BJ (cell line): ENCODE measurements around the gene INPP5A. TPM values are rescaled to one million over a fixed set of nuclear protein-coding genes. Genes with fewer than 3 reads are reported as not detected.

ENCODE experiments used
- CTCF ChIA-PET: fragments of 350-600 bp; formaldehyde crosslinking; extraction: SDS; loops from one replicate; lab custom pipeline; 2021; ENCODE audit warnings: antibody characterized with exemption, inconsistent platforms; lab: Yijun Ruan, JAX
- POLR2A ChIA-PET: fragments of 300-600 bp; sonication (Branson Sonifier 250); formaldehyde crosslinking; extraction: SDS; loops from one replicate; lab custom pipeline; 2021; ENCODE audit warnings: antibody characterized with exemption; lab: Charles Lee
- DNase-seq: peaks from one replicate; pipeline ENCODE4 v3.0.0-alpha.2; 2011; ENCODE audit warnings: low read depth
- H3K27me3 ChIP-seq: 2 replicates; pipeline ENCODE4 v1.6.0; 2011; ENCODE audit warnings: low read length; ENCODE audit not compliant: control insufficient read depth, insufficient read depth
- H3K36me3 ChIP-seq: 2 replicates; pipeline ENCODE4 v1.5.1; 2011; ENCODE audit warnings: low read length; ENCODE audit not compliant: control insufficient read depth, insufficient read depth
- H3K4me3 ChIP-seq: 2 replicates; pipeline ENCODE4 v1.5.1; 2011; ENCODE audit warnings: low read depth, mild to moderate bottlenecking, control low read depth, low read length
- CTCF ChIP-seq: IDR thresholded peaks from 2 replicates; pipeline ENCODE4 v1.5.1; 2011; ENCODE audit warnings: low read depth, mild to moderate bottlenecking, control low read depth, inconsistent platforms, low read length, moderate library complexity; ENCODE audit not compliant: insufficient read depth
- polyA plus RNA-seq: library from polyadenylated mRNA; depleted of rRNA; stranded (reverse); fragments of >200 nt; gene quantifications from 2 replicates; pipeline ENCODE4 v1.2.3, GENCODE V29; 2011

Gene INPP5A
- polyA plus RNA-seq, 1 experiment = 60.1 TPM

- Histone ChIP-seq H3K36me3 (peaks cover 28% of the 10 kb centered on the region), H3K4me3 (no peak overlapping the region), H3K27me3 (no peaks in the 10 kb centered on the region)
- ChIA-PET POLR2A (no interaction called here), CTCF (no interaction called here)
- no peak for TF ChIP-seq CTCF
- DNase-seq = no peak
Measured at GRCh38 chr10:132754071-132754470, 216.5 kb downstream of the INPP5A start.

- TF ChIP-seq CTCF = no peak
- Histone ChIP-seq H3K4me3 (no peak overlapping the region), H3K27me3 (no peaks in the 10 kb centered on the region), H3K36me3 (peaks cover 27% of the 10 kb centered on the region)
- no peak for DNase-seq
- ChIA-PET POLR2A (no interaction called here), CTCF (interaction anchor here (0.7 kb wide), 1 partner anchor 313 kb away, joined by 3 read pairs; no protein-coding TSS in a partner anchor)
Measured at GRCh38 chr10:132755166-132755711, 217.7 kb downstream of the INPP5A start.

- CTCF ChIA-PET = no interaction called here
Measured at GRCh38 chr10:132756591-132756990, 219.0 kb downstream of the INPP5A start.

GRCh38 chr10:132757171-132757570, 219.6 kb downstream of the INPP5A start:
- Histone ChIP-seq H3K4me3 (no peak overlapping the region), H3K27me3 (no peaks in the 10 kb centered on the region), H3K36me3 (peaks cover 22% of the 10 kb centered on the region)
- POLR2A ChIA-PET = no interaction called here
- no peak for TF ChIP-seq CTCF
- CTCF ChIA-PET = no interaction called here
- DNase-seq = no peak

More at GRCh38 chr10:132756591-132756990, 219.0 kb downstream of the INPP5A start:
- Histone ChIP-seq H3K36me3 (peaks cover 22% of the 10 kb centered on the region), H3K27me3 (no peaks in the 10 kb centered on the region), H3K4me3 (no peak overlapping the region)
- TF ChIP-seq CTCF = no peak
- POLR2A ChIA-PET = no interaction called here
- DNase-seq = no peak

DNA sequence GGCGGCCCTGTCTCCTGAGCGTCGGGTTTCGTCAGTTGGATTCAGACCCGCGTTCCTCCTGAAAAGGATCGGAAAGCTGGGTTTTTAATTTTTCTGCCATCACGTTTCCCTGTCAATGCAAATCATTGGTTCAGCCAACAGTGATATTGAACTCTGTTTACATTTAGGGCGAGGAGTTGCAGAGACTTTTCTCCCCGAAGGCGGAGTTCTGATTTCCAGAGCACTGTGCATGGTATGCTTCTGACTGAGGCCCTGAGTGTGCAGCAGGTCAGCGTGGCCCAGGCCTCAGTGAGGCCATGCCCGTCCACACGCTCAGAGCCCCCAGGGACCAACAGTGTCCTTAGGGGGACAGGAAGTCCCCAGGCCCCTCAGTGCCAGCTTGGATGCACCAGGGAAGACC, 221.3 kb downstream of the INPP5A start:
- POLR2A ChIA-PET = no interaction called here
- no peak for TF ChIP-seq CTCF
- peaks cover 22% of the 10 kb centered on the region for H3K36me3 ChIP-seq
- H3K27me3 ChIP-seq = no peaks in the 10 kb centered on the region
- CTCF ChIA-PET = no interaction called here
- H3K4me3 ChIP-seq = no peak overlapping the region
- no peak for DNase-seq
